ENCODE data around the gene PCK2.

DNA sequence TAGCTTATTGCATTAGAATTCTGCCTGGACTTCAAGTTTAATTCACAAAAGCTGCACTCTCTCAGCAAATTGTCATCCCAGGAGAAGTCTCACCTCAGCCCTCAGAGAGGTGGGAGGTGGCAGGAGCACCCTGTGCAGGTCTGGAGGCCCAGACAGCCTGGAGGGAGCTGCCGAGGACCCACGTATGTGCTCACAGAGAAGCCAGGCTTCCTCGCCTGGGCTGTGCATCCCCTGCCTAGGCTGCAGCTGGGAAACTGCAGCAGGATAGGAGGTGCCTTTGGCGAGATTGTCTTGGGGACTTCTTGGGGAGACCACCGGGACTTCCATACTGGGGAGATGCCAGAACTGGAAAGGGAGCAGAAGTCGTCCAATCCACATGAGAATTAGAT is 14.0 kb upstream of the PCK2 start:
- TF ChIP-seq, protein P1, sequence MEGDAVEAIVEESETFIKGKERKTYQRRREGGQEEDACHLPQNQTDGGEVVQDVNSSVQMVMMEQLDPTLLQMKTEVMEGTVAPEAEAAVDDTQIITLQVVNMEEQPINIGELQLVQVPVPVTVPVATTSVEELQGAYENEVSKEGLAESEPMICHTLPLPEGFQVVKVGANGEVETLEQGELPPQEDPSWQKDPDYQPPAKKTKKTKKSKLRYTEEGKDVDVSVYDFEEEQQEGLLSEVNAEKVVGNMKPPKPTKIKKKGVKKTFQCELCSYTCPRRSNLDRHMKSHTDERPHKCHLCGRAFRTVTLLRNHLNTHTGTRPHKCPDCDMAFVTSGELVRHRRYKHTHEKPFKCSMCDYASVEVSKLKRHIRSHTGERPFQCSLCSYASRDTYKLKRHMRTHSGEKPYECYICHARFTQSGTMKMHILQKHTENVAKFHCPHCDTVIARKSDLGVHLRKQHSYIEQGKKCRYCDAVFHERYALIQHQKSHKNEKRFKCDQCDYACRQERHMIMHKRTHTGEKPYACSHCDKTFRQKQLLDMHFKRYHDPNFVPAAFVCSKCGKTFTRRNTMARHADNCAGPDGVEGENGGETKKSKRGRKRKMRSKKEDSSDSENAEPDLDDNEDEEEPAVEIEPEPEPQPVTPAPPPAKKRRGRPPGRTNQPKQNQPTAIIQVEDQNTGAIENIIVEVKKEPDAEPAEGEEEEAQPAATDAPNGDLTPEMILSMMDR (IDR thresholded peaks at IDR 0.05) = no peak
- TF ChIP-seq POLR2AphosphoS5 (IDR thresholded peaks at IDR 0.05) (no peak), EP300 (IDR thresholded peaks at IDR 0.05) (no peak), POLR2A (IDR thresholded peaks at IDR 0.05; ENCODE audit: low read depth) (no peak)
